Lung microvascular endothelial cell (primary cell): Measurements from ENCODE around the gene ASB4. TPM values are rescaled to one million over a fixed set of nuclear protein-coding genes. Genes with fewer than 3 reads are reported as not detected.

ENCODE experiments used
- DNase-seq, 2 donors: peaks; one replicate each; pipeline versions ENCODE4 v3.0.0 to v3.0.0-alpha.2; 2010; ENCODE audit warnings: low read depth in 2 of 2
- total RNA-seq: library from RNA; depleted of rRNA; stranded (reverse); fragments of >200 nt; gene quantifications from 2 replicates; pipeline ENCODE4 v1.2.1, GENCODE V29; 2014

The ASB4 gene
- total RNA-seq, 1 donor from 2014 or later: not detected

- no peak for DNase-seq
Measured at GRCh38 chr7:95526128-95526738, 40.5 kb downstream of the ASB4 start.

DNA sequence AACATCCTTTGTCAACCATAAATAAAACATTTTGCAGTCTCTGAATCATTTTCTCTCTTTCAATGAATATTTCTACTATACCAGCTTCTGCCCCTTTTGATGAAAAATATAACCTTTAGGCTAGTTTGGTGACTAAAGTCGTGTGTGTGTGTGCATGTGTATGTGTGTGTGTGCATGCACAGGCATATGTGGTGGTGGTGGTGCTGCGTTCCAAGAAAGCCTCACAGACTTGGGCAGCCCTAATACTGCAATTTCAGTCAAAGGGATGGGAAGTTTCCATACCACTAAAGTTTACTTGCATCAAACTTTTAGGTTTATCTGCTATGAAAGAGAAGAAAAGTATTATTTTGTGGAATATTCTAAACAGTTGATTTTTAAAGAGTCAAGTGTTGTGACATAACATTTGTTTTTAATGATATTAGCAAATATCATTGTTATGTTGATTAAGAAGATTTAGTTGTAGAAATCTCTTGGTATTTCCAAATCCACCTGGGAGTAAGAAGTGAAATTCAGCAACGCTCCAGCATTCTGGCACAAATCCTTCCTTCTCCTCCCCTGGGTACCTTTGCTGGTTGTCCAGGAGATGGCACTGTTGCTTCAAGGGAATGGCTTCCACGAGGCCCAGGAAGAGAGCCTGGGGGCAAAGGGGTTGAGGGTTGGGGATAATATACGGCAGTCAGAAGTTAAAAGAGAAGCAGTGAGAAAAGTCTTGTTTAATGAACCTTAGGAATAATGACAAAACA, 41.5 kb downstream of the ASB4 start:
- DNase-seq: peak; percentile 54 to 75

- DNase-seq: no peak
Measured at GRCh38 chr7:95527776-95528250, 42.1 kb downstream of the ASB4 start.

GRCh38 chr7:95529701-95530100, 44.0 kb downstream of the ASB4 start:
- DNase-seq: no peak

DNA sequence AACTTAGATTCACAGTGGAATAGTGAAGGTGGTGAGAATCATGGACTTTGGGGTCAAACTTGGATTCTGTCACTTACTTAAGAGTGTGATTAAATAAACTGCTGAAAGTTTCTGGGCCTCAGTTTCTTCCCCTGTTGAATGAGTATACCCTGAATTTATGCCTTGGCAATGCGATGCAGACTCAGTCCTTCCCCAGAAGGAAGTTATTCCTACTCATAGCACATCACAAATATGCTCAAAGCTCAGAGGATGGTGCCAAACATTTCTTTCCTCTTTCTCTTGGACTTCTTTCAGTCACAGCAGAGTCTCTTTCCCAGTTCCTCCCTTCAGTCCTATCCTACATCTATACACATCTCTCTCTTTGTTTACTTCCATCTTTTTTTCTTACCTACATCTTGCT, 45.1 kb downstream of the ASB4 start:
- DNase-seq: no peak

DNA sequence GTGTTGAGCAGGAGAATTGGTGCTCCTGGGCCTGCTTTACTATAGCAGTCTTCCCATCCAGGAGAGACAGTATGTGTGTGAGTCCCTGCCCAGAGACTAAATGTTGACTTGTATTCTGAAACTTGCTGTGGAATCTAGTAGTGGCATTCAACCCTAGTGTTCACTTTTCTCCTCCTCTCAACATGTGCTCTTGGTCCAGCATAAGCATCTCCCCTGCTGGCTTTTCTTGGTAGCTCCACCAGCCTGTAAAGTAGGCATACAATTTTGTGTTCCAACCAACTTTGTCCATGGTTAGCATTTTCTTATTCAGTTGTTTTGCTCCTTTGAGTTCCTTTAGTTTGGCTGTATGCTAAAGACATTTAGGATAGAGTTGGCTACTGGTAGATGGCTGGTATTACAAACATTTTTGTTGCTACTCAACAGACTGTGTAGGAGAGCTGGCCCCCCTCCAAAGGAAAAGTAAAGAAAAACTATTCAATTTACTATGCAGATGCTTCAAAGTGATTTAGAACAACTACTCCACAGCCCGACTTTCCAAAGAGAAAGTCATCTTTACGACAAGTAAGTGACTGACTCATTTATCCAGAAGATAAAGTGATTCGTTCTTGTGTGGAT, 46.0 kb downstream of the ASB4 start:
- DNase-seq: no peak

DNA sequence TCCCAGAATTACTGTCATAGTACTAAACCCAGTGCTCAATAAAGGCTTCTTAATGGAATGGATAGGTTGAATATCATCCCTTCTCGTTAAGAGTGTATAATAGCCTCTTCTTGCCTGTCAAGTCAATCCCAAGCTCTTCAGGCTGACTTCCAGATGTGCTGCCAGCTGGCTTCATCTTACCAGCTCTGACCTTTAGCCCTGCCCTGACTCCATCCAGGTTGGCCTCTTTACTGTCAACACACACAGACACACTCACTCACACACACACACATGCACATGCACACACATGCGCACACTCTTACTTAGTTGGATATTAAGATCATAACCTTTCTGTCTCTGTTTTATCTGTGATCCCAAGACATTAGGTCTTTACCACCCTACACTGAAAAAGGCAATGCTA, 49.1 kb downstream of the ASB4 start:
- DNase-seq: no peak

DNA sequence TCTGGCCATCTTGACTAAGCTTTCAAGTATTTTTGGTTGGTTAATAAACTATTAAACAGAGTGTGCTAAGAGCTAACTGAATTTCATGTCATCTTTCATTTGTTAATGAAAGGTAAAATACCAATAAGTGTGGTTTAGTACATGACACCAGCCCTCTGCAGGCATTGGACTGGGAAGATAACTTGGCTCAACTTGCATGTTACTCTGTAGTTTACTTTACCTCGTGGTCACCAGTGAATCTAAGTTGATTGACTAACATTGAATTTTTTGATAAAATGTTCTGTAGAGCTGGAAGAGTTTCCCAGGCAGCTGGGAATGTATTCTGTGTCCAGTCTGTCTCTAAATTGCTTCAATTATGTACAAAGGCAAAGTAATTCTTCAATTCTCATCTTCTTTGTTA, 49.9 kb downstream of the ASB4 start:
- no peak for DNase-seq

GRCh38 chr7:95536656-95537311, 51.0 kb downstream of the ASB4 start:
- no peak for DNase-seq

- DNase-seq: no peak
Measured at GRCh38 chr7:95537468-95537867, 51.7 kb downstream of the ASB4 start.

DNA sequence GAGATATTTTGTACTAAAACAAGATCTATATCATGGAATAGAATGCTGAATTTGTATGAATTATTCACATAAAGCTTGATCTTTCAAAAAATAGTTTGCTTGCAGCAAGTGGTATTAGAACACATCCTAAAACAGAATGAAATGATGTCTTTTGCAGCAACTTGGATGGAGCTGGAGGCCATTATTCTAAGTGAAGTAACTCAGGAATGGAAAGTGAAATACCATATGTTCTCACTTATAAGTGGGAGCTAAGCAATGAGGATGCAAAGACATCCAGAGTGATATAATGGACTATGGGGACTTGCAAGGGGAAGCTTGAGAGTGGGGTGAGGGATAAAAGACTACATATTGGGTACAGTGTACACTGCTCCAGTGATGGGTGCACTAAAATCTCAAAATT, 53.7 kb downstream of the ASB4 start:
- no peak for DNase-seq

DNA sequence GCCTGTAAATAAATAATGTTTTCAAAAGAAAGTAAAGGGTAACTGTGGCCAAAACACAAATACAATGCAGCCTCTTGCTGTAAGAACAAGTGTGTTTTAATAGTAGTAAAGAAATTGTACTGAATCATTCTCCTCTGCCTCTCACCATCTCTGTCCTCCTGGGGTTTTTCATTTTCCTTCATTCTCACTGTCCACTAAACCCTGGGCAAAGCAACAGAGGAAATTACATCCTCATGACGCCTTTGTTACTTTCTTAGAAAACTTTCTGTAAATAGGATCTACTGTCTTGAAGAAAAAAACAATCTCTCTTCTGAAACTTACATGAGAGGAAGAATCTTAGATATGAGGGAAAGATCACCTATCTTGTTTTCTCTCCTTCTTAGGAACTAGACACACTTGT, 54.6 kb downstream of the ASB4 start:
- DNase-seq: no peak

GRCh38 chr7:95543312-95543711, 57.6 kb downstream of the ASB4 start:
- no peak for DNase-seq

GRCh38 chr7:95544171-95544570, 58.4 kb downstream of the ASB4 start:
- DNase-seq: no peak

DNA sequence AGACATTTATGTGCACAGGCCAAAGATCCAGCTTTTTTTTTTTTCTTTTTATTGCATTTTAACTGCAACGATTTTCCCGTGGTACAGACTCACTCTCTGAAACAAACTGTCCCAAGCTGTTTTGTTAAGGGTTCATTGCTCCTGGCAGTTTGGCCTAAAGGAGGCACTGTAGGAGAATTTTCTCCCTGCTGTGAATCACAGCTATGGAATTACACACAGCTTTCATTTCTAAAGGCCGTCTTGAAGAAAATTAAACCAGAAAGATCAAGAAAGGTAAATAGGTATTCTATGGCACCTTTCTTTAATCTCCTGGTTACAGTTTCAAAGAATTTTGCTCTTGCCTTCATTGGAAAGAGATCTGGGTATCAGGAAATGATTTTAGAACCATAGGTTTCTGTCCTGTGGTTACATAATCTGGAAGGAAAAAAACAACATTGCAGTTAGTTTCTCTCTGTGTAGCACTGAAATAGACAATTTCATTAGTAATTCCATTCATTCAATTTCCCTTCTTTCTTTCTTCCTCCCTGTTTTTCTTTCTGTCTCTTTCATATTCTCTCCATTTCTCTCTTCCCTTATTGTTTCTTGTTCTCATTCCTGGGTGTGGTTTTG, 59.4 kb downstream of the ASB4 start:
- DNase-seq: peak; percentile 66 to 79

DNA sequence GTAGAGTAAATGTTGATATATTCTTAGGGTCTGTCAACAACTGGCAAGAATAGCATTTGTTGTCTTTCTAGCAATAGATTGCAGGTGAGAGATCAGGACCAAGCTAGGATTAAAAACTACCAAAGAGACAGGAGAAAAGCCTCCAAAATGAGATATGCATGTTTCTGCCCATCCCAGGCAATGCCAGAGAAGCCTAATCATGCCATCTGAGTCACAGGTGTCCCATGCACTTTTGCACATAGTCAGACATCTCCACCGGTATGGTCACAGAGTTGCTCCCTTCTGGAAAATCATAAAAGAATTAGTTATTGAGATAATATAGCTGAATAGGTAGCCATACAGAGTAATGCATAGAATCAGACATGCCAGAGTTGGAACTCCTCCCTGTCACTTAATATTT, 59.9 kb downstream of the ASB4 start:
- DNase-seq: no peak

GRCh38 chr7:95546647-95547046, 60.9 kb downstream of the ASB4 start:
- DNase-seq: no peak

- DNase-seq: no peak
Measured at GRCh38 chr7:95547361-95548348, 61.9 kb downstream of the ASB4 start.

- DNase-seq: peak; percentile 41 to 93
Measured at GRCh38 chr7:95549818-95550529, 64.2 kb downstream of the ASB4 start.

GRCh38 chr7:95550546-95550945, 64.8 kb downstream of the ASB4 start:
- peak in 1 of 2 donors; percentile 8 for DNase-seq
